Fibroblast of skin of right biceps (primary cell): Measurements from ENCODE around the gene LGALS1.
"Not testable (repeated sequence)": the region's sequence is repeated elsewhere in the genome, so short reads cannot be mapped to it uniquely, and the experiment has no call there.

Experiments used
- DNase-seq: peaks from one replicate; pipeline ENCODE4 v3.0.0-alpha.2; 2013

The LGALS1 gene

DNA sequence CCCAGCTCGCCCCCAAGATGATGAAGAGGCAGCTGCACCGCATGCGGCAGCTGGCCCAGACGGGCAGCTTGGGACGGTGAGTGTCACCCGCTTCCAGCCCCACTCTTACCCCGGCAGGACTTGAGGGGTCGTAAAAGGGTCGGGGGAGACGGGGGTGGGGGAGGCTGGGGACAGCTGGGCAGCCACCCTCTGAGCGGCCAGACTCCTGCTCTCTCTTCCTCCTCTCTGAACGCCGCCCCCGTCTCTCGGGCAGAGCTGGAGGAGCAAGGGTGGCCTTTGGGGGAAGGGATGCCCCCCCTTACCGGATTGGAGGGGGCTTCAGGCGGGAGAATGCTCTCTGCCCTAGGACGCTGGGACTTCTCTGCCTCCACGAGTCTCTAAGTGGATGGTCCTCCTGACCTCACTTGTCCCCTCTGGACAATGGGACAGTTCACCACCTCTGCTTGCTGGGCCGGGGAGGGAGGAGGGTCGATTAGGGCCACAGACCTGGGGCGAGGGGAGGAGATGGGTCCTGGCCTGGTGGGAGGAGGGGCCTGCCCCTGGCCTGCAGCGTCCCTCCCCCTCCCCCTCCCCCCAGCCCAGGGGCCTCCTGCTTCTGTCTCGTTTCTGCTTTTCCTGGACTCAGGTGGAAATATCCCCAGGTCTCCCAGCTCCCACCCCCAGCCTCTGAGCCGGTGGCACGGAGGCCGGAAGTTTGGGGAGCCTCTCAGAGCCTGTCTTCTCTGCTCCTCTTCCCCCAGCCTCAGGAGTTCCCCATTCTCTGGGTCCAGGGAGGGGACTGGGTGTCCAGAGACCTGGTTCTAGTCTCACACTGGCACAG is 35.5 kb upstream of the LGALS1 start:
- DNase-seq, result no peak

DNA sequence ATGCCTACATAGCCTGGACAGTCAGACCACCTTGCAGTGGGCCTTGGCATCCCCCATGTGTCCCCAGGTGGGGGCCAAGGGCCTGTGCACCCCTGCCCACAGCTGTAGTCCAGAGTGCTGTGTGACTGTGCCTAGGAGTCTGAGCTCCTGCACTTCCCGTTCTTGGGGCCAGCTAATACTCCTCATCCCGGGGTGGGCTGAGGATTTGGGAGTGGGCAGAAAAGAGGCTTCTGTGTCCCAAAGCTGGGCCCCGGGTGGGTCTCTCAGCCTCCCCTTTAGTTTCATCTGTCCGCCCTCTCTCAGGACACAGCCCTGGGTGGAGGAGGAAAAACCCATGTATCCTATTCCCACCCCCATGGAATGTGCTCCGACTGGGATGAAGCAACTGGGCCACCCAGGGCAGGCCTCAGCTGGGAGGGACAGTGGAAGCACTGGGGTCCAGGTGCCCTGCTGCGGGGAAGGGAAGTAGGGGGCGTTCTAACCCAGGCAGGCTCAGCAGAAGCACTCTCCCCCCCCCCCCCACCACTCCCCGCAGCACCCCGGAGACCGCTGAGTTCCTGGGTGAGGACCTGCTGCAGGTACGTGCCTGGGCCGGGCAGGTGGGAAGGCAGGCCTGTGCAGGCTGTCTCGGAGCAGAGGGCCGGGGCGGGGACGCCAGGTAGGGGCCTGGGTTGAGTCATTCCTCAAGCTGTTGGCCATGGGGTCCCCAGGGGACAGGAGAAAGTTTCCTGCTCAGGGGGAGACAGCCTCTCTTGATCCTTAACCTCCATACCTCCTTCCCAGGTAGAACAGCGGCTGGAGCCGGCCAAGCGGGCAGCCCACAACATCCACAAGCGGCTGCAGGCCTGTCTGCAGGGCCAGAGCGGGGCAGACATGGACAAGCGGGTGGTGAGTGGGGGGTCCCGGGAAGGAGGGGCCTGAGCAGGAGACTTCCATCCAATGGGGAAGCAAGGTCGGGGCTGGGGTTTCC is 34.6 kb upstream of the LGALS1 start:
- no peak for DNase-seq

DNA sequence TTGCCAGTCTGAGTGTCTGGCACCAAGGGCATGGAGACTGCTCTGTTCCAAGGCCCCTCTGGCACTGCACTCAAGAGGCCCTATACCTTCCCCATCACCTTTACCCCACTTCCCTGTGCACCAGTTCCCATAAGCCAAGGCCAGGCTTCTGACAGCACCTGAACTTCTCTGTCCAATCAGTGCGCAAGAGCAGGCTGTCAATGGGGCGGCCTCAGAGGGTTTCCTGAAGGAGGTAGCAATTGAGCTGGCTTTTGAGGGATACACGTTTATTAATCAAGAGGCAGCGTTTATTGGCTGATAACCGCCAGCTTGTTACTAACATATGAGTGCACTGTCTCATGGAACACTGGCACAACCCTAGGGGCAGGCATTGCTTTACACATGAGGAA is 33.9 kb upstream of the LGALS1 start:
- DNase-seq, result no peak

DNA sequence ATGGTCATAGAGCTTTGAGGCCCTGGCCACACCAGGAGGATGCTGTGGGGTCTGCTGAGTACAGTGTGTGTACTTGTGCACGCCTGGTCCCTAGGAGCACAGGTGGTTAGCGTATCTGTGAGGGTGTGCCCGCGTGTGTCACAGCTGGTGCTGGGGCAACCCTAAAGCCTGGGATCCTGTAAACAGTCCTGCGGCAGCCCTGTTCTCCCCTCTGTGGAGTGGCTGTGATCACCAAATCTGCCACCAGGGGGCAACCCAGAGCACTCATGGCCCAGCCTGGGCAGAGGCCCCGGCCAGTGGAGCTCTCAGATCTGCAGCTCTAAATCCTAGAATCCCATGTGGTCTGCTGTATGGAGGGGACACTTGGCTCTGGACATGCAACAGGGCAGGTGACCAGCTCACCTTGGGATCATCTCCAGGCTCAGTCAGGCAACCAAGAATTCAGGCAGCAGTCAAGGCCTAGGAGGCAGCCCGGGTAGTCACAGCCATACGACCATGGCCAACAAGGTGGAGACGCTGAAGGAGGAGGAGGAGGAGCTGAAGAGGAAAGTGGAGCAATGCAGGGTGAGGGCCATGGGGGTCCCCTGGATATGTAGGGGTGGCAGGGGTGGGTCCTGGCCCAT is 32.1 kb upstream of the LGALS1 start:
- peak; percentile 59 for DNase-seq

DNA sequence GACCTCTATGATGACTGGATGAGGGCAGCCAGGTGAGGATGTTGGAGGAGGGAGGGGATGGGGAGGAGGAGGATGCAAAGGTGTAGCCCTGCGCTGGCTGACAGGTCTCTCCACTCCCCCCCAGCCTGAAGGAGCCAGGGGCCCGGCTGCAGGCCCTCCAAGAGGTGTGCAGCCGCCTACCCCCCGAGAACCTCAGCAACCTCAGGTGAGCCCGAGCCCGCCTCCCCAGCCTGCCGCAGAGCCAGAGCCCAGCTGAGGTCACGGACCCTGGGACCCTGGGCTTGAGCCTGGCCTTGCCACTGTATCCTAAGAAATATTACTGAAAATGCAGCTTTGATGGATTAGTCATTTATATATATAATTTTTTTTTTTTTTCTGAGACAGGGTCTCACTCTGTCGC is 28.1 kb upstream of the LGALS1 start:
- no peak for DNase-seq

DNA sequence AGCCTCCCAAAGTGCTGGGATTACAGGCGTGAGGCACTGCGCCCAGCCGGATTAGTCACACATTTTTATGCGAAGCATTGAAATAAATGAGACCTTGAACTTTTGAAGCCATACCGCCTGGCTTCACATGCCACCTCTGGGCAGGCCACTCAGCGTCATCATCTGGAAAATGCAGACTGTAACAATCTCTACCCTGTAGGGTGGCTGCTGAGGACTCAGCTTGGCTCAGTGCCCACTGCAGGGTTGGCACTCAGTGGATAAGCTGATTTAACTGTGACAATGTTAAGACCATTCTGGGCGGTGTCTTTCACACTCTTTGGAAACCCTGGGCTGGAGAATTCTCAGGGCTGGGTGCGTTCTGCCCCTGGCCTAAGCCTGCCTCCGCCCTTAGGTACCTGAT is 27.5 kb upstream of the LGALS1 start:
- no peak for DNase-seq

DNA sequence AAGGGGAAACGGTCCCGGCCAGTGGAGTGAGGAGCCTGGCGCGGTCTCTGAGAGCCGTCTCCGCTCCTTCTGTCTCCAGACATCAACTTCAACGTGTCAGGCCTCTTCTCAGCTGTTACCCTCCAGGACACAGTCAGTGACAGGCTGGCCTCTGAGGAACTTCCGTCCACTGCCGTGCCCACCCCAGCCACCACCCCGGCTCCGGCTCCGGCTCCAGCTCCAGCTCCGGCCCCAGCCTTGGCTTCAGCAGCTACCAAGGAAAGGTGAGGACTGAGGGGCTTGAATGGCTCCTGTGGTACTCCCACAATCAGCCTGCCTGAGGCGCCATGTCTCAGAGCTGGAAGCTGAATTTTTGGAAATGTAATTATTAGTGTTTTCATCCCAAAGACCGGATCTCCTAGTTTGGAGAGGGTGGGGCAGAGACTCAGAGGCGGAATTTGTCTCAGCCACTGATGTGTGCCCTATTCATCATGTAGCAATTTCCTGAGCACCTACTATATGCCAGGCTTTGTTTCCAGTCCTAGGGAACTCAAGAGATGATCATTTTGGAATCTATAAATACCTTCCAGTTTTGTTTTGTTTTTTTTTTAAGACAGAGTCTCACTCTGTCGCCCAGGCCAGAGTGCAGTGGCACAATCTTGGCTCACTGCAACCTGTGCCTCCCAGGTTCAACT is 24.8 kb upstream of the LGALS1 start:
- DNase-seq, result no peak

DNA sequence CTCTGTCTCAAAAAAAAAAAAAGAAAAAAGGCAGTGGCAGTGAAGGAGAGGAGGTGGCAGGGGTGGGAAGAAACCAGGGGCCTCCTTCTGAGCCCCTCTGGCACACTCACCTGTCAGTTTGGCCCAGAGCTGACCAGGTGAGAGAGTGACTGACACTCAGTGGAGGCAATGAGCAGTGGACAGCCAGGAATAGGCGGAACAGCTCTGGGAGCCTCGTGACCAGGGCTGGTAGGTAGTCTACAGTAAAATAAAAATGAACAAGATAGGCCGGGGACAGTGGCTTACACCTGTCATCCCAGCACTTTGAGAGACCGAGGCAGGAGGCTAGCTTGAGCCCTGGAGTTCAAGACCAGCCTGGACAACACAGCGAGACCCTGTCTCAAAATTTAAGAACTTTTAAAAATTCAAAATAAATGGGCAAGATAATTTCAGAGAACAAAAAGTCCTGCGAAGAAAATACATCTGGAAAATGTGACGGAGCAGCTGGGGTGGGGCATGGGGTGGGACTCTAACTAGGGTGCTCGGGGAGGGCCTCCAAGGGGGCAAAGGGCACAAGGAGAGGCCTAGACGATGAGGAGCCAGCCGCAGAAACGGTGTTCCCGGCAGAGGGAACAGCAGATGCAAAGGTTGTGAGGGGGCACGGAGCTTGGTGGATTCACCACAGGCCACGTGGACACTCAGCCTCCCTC is 20.7 kb upstream of the LGALS1 start:
- DNase-seq, result no peak

DNA sequence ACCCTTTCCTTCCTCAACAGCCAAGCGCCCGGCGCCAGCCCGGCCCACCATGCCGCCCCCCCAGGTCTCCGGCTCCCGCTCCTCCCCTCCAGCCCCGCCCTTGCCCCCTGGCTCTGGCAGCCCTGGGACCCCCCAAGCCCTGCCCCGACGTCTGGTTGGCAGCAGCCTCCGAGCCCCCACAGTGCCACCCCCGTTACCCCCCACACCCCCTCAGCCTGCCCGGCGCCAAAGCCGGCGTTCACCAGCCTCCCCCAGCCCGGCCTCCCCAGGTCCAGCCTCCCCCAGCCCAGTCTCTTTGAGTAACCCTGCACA is 20.2 kb upstream of the LGALS1 start:
- no peak for DNase-seq

DNA sequence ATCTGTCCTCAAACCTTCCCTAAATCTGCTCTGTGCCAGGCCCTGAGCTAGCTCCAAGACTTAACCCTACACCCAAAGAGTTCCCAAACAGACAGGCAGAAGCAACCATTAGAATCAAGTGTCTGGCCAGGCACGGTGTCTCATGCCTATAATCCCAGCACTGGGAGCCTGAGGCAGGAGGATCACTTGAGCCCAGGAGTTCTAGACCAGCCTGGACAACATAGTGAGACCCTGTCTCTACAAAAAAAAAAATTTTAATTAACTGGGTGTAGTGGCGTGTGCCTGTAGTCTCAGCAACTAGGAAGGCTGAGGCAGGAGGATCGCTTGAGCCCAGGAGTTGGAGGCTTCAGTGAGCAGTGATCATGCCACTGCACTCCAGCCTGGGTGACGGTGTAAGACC is 18.9 kb upstream of the LGALS1 start:
- DNase-seq, result not testable (repeated sequence)

DNA sequence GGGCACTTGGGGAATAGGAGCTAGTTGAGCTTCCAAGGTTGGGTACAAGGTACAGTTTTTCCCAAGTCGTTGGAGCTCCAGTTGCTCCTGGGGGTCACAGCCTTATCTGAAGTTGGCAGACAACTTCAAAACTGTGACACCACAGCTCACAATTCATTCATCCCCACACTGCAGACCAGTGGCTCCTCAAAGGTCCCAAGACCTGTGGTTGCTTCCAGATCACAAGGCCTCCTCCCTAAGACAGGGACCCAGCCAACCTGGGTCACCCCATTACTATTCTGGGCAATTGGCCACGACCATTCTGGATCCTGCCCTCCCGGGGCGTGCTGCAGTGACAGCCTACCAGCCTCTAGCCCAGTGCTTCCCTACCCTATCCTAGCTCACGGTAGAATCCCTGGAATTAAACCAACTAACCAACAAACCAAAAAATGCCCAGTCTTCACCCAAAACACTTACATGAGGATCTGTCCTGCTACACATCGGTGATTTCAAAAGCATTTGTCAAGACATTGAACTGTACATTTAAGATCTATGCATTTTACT is 17.8 kb upstream of the LGALS1 start:
- DNase-seq, result peak; percentile 21

DNA sequence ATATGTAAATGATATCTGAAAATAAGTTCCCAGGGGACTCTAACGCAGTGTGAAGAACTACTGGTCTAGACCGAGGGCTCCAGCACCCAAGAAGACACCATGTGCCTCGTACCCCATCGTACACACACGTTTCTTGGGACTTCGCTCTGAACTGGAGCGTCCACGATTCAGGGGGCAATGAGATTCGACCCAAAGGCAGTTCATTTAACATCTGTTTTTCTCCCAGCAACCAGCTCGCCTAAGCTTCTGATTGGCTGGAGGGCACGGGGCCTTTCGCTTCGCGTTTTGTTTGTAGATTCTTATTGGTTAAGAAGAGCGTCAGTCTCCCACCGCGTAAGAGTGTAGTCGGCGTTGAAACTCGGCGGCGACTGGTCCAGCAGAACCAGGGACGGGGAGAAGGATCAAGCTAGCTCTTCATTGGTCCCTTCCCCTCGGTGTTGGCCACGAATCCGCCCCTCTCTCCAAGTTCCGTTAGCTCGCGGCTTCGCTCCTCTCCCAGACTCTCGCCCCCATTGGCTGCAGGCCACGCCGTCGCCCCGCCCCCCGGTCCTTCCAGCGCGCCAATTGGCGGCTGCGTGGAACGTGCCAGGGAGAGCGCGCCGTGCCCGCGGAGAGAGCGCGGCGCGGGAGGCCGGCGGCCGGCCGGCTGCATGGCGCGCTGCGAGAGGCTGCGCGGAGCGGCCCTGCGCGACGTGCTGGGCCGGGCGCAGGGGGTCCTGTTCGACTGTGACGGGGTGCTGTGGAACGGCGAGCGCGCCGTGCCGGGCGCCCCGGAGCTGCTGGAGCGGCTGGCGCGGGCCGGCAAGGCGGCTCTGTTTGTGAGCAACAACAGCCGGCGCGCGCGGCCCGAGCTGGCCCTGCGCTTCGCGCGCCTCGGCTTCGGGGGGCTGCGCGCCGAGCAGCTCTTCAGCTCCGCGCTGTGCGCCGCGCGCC is 17.0 kb upstream of the LGALS1 start, which contains the start of gene PDXP:
Gene PDXP (plus strand): TSS at position 591 of the 933 bp plus-strand sequence. CDS start 60 bp downstream, at position 651.
- DNase-seq, result peak; percentile 100

DNA sequence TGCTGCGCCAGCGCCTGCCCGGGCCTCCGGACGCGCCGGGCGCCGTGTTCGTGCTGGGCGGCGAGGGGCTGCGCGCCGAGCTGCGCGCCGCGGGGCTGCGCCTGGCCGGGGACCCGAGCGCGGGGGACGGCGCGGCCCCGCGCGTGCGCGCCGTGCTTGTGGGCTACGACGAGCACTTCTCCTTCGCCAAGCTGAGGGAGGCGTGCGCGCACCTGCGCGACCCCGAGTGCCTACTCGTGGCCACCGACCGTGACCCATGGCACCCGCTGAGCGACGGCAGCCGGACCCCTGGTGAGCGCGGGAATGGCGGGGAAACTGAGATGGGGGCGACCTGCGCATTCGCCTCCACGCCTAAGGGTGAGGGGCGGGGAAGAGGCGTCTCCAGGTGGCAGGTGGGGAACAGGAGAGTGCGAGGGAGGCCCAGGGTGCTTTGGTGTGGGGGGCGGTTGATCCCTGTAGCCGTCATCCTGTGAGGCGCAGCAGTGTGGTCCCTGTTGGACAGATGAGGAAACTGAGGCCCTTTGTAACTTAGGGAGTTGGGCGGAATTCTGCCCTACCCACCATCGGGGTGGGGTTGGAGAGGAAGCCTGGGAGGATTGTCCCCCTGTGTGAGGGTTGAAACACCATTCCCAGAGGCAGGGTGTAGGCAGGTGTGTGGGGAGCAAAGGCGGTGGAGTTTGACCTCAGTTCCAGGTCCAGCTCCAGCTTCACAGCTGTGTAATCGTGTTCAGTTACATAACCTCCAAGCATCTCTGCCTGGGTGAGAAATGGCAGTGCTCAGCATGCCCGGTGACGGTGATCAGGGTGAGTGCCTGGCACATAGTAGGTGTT is 16.2 kb upstream of the LGALS1 start:
- DNase-seq, result no peak

DNA sequence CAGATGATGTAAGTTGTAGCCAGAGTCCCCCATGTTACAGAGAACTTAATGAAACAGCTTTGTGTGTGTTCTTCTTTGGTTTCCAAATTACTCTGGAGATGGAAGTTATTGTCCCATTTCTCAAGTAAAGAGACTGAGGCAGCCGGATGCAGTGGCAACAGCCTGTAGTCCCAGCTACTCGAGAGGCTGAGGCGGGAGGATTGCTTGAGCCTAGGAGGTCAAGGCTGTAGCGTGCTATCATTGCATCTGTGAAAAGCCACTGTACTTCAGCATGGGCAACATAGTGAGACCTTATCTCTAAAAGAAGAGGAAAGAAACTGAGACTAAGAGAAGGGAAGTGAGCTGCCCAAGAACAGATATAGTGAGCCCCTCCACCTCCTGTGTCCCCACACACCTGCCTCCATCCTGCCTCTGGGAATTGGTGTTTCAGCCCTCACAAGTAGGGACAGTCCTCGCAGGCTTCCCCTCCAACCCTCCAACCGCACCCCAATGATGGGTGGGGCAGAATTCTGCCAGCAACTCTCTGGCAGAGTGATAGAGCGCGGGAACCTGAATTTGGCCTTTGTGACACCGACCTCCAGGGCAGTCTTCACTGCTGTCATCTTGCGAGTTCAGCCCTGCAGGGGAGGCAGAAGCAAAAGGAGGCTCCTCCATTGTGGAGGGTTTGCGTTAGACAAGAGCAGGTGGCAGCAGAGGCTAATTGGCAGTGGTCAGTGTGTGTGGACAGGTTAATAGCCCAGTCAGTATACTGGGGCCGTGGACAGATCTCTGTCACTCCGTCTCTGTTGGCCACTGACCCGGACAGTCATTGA is 15.3 kb upstream of the LGALS1 start:
- DNase-seq, result no peak

DNA sequence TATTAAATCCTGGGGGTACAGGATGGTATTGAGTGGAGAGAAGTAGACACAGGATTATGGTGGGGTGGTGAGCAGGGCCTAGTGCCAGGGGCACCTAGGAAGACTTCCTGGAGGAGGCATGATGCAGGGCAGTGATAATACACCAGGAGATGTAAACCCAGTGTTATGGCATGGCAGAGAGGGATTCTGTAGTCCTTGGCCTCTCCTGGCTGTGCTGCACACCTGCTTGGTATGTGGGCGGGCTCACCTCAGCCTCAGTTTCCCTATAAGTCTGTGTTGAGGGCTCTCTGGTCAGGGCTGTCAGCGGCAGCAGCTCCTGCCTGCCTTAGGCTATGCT is 14.8 kb upstream of the LGALS1 start:
- no peak for DNase-seq

DNA sequence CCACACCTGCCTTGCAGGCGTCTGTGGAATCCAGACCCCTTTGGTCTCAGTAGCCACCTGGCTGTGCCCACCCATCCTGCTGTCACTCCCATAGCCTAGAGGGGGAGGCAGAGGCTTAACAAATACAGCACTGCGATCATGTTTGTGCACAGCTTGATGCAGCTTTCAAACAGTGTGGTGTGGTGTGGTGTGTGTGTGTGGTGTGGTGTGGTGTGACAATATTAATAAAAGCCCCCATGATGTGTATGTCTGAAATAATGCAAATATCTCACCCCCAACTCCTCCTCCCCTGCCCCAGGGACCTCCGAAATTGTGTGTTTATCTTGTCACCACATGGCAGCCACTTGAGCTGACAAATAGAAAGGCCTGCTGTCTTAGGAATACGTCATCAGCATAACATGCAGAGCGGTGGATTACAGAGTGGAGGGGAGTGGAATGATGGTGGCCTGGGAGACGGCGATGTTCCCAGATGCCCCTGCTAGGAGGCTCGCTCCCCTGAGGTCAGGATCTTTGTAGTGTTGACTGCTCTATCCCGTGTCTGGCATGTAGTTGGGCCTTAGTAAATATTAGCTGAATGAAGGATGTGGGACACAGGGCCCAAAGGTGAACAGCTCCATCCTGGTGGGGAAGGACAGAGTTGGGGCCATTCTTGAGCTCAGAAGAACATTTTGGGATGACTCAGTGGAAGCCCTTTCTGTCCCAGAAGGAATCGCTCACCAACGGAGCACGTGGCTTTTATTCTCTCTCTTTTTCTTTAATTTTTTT is 14.1 kb upstream of the LGALS1 start:
- peak; percentile 85 for DNase-seq

DNA sequence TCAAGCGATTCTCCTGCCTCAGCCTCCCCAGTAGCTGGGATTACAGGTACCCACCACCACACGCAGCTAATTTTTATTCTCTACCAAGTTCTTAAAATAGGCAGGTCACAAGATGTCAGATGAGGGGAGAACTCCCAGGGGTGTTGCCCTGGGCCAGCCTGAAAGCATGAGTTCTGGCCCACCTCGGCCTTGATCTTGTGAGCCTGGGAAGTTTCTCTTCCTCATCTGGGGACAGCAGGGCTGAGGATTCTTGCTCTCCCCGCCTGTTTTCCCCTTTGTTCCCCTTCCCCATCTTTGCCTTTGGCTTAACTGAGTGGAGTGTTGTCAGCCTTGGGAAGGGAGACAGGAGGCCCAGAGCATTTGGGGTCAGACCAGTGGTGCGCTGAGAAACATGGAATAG is 13.4 kb upstream of the LGALS1 start:
- no peak for DNase-seq

DNA sequence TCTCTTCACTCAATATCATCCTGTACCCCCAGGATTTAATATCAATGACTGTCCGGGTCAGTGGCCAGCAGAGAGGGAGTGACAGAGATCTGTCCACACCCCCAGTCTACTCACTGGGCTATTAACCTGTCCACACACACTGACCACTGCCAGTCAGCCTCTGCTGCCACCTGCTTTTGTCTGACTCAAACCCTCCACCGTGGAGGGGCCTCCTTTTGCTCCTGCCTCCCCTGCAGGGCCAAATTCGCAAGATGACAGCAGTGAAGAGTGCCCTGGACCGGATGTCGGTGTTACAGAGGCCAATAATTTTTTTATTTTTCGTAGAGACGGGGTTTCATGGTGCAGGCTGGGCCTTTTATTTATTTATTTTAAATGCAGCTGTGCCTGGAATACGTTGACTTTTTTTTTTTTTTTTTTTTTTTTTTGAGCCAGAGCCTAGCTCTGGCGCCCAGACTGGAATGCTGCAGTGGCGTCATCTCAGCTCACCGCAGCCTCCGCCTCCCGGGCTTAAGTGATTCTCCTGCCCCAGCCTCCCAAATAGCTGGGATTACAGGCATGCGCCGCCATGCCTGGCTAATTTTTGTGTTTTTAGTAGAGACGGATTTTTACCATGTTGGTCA is 11.8 kb upstream of the LGALS1 start:
- peak; percentile 40 for DNase-seq
